ENCODE results near the gene QKI.

The QKI gene

GRCh38 chr6:163536770-163537169 is 122.3 kb downstream of the QKI start:
- TF ChIP-seq CTCF (IDR thresholded peaks at IDR 0.05; ENCODE audit: control insufficient read depth, insufficient read depth, low read depth, low read length, missing control alignments) = no peak
- H3K4me3 ChIP-seq (ENCODE audit: control insufficient read depth, low read depth, low read length) = no peak overlapping the region
- no peak for DNase-seq (ENCODE audit: low read depth)

DNA sequence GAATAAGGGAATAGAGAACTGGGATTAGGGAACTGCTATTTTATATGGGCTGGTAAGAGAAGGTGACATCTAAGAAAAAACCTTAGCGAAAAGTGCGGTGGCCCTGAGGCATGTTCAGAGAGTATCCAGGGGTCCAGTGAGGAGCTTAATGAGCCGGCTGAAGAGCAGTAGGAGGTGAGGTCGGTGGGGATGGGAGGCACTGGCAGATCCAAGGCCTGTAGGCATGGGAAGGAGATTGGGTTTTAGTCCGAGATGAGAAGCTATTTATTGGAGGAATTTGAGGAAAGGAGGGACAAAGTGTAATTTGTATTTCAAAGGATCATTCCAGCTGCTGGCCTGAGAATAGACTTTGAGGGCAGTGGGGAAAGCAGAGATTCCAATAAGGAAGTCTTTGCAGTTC is 123.8 kb downstream of the QKI start:
- no peak for TF ChIP-seq CTCF (IDR thresholded peaks at IDR 0.05; ENCODE audit: control insufficient read depth, insufficient read depth, low read depth, low read length, missing control alignments)
- no peak overlapping the region for H3K4me3 ChIP-seq (ENCODE audit: control insufficient read depth, low read depth, low read length)
- no peak for DNase-seq (ENCODE audit: low read depth)

DNA sequence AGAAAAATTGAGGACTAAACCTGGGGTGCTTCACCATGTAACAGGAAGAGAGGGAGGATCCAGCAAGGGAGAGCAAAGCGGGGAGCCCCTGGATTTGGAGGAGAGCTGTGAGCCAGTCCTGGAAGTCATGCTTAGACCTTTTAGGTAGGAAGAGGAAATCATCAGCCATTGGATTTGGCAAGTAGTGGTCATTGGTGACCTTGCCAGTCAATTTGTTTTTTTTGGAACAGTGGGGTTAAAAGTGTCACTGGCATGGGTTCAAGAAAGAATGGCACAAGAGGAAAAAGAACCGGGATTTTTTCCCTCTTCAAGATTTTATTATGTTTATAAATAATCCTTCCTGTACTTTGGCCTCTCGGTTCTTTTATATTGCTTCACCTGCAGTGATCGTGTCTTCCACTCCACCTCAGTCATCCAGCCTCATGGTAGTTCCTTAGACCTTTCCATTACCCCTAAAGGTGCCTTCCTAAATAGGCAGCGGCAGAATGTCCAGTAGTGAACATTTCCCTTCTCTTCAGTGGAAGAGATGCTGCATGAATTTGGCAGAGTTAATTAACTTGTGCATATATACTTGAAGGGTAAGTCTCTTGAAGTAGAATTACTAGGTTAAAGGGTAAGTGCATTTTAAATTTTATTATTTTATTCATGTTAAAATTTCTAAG is 124.7 kb downstream of the QKI start:
- no peak for TF ChIP-seq CTCF (IDR thresholded peaks at IDR 0.05; ENCODE audit: control insufficient read depth, insufficient read depth, low read depth, low read length, missing control alignments)
- DNase-seq (ENCODE audit: low read depth) = no peak
- H3K4me3 ChIP-seq (ENCODE audit: control insufficient read depth, low read depth, low read length) = no peak overlapping the region

DNA sequence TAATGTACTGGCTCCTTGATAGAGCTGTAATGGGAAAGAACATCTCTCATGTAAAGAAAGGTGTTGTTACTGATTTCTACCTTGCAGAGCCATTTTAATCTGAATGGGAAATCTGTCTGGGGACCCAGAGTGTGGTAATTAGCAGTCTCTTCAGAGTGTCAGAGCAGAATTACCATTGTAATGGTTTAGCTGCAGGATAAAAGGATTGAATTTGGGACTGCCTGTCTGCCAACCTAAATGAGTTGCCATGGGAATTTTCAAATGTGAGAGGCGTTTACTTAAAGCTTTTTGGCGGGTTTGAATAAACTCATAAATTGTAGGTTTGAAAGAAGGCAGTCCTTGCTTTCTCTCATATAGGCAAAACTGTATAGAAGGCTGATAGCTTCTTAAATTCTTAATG is 128.8 kb downstream of the QKI start:
- H3K4me3 ChIP-seq (ENCODE audit: control insufficient read depth, low read depth, low read length) = no peak overlapping the region
- no peak for TF ChIP-seq CTCF (IDR thresholded peaks at IDR 0.05; ENCODE audit: control insufficient read depth, insufficient read depth, low read depth, low read length, missing control alignments)
- no peak for DNase-seq (ENCODE audit: low read depth)

DNA sequence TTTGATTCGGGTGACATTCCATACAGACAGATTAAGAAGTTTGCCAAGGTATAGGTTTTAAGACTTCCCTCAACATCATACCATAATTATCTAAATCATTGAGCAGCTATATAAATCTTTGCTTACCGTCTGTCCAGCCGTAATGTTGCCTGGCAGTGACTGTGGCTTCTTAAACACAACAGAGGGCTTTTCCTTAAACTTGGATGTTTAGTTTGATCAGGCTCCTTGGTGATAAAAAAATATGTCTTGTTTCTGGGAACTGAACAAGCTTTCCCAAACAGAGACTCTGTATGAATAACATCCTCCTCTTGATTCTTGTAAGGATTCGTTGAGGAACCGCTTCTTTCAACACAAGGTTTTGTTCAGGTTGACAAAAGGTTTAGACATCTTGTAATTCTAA is 130.9 kb downstream of the QKI start:
- no peak for TF ChIP-seq CTCF (IDR thresholded peaks at IDR 0.05; ENCODE audit: control insufficient read depth, insufficient read depth, low read depth, low read length, missing control alignments)
- DNase-seq (ENCODE audit: low read depth) = no peak
- H3K4me3 ChIP-seq (ENCODE audit: control insufficient read depth, low read depth, low read length) = no peak overlapping the region

- no peak overlapping the region for H3K4me3 ChIP-seq (ENCODE audit: control insufficient read depth, low read depth, low read length)
- DNase-seq (ENCODE audit: low read depth) = no peak
- no peak for TF ChIP-seq CTCF (IDR thresholded peaks at IDR 0.05; ENCODE audit: control insufficient read depth, insufficient read depth, low read depth, low read length, missing control alignments)
These were observed 132.8 kb downstream of the QKI start for GRCh38 chr6:163547287-163547686.

GRCh38 chr6:163548624-163549023 is 134.1 kb downstream of the QKI start:
- no peak for DNase-seq (ENCODE audit: low read depth)
- no peak overlapping the region for H3K4me3 ChIP-seq (ENCODE audit: control insufficient read depth, low read depth, low read length)
- TF ChIP-seq CTCF (IDR thresholded peaks at IDR 0.05; ENCODE audit: control insufficient read depth, insufficient read depth, low read depth, low read length, missing control alignments) = no peak

Measured in AG09309 (cell line).